ENCODE data around the gene TIMM29.

TIMM29 gene

DNA sequence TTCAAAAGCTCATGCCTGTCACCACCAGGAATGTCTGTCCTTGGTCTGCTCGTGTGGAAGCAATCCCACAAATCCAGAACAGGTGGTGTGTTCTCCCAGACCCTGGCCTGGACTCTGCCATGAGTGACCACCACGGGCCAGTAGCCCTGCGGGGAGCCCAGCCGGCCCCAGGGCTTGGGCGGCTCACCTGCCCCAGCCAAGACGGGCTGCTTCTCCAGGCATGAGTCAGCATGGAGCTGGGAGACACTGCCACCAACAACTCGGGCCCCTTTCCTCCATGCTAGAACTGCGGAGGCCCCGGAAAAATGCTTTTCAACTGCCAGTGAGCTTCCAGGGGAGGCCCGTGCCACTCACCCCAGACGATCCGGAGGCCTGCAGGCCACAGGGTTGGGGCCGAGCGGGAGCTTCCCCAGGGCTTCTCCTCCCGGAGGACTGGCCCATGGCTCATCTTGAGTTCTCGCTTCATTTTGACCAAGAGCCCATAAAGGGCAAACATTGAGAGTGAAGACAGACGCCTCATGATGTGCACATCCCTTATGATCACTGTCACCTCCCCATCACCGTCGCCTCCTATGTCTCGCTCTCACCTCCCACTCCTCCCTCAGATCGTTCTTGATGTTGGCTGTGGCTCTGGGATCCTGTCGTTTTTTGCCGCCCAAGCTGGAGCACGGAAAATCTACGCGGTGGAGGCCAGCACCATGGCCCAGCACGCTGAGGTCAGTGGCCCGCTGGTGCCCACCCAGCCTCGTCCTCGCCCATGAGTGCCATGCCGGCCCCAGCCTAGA lies 16.8 kb upstream of the TIMM29 start:
- DNase-seq (ENCODE audit: low read depth, low spot score): no peak

DNA sequence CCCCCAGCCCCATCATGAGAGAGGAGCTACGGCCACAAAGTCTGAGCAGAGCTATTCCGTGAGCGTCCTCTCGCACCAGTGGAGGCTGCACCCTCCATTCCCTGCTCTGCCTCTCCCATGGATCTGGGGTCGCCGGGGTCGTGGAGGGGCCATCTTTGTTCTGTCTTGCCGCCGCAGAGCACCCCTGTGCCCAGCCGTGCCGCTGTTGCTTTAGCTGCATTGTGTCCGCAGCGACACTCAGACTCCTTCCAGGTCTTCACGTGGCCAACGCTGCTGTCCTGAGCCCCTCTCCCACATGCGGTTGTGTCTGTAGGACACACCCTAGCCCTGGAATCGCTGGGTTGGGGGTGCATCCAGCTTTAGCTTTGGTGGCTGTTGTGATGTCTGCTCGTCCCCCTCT lies 16.0 kb upstream of the TIMM29 start:
- DNase-seq (ENCODE audit: low read depth, low spot score): no peak

DNA sequence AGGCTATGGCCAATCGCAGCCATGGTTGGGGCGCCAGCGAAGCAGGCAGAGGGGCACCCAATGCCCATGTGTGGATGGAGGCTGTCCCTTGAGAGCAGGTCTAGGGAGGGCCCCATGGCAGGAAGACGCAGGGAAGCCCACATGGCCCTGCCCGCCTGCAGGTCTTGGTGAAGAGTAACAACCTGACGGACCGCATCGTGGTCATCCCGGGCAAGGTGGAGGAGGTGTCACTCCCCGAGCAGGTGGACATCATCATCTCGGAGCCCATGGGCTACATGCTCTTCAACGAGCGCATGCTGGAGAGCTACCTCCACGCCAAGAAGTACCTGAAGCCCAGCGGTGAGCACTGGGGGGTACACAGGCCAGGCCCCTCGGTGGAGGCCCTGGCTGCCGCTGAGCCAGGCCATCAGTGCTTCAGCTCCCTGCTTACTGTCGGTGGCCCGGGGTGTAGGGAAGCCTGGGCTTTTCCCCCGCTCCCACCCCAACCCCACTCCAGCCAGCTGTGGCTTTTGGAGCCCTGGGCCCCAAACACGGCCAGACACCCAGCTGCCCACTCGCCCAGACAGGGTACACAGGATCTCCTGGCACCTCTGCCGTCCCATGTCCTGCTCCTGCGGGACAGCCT lies 14.8 kb upstream of the TIMM29 start:
- DNase-seq (ENCODE audit: low read depth, low spot score): no peak

- DNase-seq (ENCODE audit: low read depth, low spot score): no peak
Measured at GRCh38 chr19:10915130-10916091, 13.2 kb upstream of the TIMM29 start.

GRCh38 chr19:10916602-10917001 lies 12.0 kb upstream of the TIMM29 start:
- DNase-seq (ENCODE audit: low read depth, low spot score): no peak

- no peak for DNase-seq (ENCODE audit: low read depth, low spot score)
Measured at GRCh38 chr19:10918359-10918758, 10.3 kb upstream of the TIMM29 start.

GRCh38 chr19:10919352-10920287 lies 9.0 kb upstream of the TIMM29 start:
- DNase-seq (ENCODE audit: low read depth, low spot score): no peak

DNA sequence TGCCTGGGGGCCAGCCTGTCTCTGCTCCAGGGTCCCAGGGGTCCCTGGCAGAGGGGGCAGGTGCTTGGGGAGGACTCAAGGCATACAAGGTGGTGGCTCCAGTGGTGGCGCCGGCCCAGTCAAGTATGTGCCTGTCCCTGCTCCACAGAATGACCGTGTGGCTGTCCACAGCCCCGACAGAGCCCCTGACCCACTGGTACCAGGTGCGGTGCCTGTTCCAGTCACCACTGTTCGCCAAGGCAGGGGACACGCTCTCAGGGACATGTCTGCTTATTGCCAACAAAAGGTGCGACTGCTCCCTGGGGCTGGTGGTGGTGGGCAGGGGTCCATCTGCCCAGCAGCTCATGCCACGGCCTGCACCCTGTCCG lies 8.3 kb upstream of the TIMM29 start:
- DNase-seq (ENCODE audit: low read depth, low spot score): no peak

- no peak for DNase-seq (ENCODE audit: low read depth, low spot score)
Measured at GRCh38 chr19:10920781-10921180, 7.8 kb upstream of the TIMM29 start.

GRCh38 chr19:10921199-10921909 lies 7.3 kb upstream of the TIMM29 start:
- no peak for DNase-seq (ENCODE audit: low read depth, low spot score)

DNA sequence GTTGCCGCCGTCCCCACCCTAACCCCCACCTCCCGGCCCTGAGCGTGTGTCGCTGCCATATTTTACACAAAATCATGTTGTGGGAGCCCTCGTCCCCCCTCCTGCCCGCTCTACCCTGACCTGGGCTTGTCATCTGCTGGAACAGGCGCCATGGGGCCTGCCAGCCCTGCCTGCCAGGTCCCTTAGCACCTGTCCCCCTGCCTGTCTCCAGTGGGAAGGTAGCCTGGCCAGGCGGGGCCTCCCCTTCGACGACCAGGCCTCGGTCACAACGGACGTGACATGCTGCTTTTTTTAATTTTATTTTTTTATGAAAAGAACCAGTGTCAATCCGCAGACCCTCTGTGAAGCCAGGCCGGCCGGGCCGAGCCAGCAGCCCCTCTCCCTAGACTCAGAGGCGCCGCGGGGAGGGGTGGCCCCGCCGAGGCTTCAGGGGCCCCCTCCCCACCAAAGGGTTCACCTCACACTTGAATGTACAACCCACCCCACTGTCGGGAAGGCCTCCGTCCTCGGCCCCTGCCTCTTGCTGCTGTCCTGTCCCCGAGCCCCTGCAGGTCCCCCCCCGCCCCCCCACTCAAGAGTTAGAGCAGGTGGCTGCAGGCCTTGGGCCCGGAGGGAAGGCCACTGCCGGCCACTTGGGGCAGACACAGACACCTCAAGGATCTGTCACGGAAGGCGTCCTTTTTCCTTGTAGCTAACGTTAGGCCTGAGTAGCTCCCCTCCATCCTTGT lies 6.5 kb upstream of the TIMM29 start:
- no peak for DNase-seq (ENCODE audit: low read depth, low spot score)

- no peak for DNase-seq (ENCODE audit: low read depth, low spot score)
Measured at GRCh38 chr19:10922638-10923014, 6.0 kb upstream of the TIMM29 start.

GRCh38 chr19:10923260-10924112 lies 5.1 kb upstream of the TIMM29 start:
- no peak for DNase-seq (ENCODE audit: low read depth, low spot score)

- no peak for DNase-seq (ENCODE audit: low read depth, low spot score)
Measured at GRCh38 chr19:10924597-10924996, 4.0 kb upstream of the TIMM29 start.

DNA sequence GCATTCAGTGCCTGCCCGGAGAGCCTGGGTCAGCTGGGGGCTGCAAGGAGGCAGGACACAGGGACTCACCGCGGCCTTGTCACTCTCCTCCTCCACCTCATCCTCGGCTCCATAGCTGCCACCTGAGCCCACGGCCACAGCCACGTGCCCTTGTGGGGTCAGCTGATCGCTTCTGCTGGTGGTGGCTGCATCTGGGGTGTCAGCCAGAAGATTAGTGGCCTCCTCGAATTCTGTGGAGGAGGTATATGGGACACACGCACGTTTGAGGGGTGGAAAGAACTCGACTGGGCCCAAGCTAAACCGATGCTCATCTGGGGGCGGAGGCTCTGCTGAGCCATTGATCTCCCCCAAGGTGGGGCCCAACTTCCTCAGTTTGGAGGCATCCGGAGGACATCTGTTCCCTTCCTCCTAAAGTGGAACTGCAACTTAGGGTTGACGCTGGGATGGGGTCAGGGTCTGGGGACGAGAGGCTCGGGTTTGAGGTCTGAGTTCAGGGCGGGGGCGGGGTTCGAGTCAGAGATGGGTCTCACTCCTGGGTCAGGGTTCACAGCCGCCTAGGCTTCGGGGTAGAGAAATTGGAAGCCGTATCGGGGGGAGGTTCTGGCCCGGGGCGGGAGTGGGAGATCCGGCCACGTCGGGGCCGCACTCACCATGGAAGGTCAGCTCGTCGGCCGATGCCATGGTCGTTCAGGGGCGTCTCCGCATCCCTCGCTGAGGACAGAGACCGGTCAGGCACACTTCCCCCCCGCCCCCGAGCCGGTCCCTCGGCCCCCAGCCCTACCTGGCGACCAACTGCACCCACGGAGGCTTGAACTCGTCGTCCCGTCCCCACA lies 665 bp upstream of the TIMM29 start:
- no peak for DNase-seq (ENCODE audit: low read depth, low spot score)

DNA sequence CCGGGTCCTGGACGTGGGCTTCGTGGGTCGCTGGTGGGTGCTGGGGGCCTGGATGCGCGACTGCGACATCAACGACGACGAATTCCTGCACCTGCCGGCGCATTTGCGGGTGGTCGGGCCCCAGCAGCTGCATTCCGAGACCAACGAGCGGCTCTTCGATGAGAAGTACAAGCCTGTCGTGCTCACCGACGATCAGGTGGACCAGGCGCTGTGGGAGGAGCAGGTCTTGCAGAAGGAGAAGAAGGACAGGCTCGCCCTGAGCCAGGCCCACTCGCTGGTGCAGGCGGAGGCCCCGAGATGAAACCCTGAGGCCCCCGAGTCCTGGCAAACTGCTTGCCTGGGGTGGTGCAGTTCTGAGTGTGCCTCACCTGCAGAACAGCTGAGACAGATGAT lies 787 bp downstream of the TIMM29 start:
- no peak for DNase-seq (ENCODE audit: low read depth, low spot score)

DNA sequence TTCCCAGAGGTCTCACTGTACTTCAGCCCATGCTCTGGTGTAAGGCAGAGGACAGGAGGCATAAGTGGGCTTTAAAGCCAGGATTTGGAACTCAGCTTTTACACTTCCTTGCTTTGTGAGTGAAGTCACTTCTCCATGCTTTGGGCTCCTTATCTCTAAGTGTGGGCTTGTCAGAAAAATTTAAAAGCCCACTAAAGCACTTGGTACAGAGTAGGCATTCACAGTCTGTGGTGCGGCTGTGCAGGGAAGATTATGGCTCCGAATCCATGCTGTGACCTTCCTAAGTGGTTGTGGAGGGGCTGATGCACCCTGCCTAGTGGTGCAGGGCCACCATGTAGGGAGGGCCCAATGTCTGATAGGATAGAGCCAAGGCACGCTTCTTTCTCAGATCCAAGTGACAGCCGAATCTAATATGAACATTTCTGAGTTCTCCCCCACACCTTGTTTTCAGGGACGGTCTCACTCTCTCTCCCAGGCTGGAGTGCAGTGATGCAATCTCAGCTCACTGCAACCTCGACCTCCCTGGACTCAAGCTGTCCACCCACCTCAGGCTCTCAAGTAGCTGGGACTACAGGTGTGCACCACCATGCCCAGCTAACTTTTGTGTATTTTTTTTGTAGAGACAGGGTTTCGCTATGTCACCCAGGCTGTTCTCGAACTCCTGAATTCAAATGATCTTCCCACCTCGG lies 6.9 kb downstream of the TIMM29 start:
- no peak for DNase-seq (ENCODE audit: low read depth, low spot score)
